ENCODE results near the gene ASIC2.

- TF ChIP-seq, protein P1, sequence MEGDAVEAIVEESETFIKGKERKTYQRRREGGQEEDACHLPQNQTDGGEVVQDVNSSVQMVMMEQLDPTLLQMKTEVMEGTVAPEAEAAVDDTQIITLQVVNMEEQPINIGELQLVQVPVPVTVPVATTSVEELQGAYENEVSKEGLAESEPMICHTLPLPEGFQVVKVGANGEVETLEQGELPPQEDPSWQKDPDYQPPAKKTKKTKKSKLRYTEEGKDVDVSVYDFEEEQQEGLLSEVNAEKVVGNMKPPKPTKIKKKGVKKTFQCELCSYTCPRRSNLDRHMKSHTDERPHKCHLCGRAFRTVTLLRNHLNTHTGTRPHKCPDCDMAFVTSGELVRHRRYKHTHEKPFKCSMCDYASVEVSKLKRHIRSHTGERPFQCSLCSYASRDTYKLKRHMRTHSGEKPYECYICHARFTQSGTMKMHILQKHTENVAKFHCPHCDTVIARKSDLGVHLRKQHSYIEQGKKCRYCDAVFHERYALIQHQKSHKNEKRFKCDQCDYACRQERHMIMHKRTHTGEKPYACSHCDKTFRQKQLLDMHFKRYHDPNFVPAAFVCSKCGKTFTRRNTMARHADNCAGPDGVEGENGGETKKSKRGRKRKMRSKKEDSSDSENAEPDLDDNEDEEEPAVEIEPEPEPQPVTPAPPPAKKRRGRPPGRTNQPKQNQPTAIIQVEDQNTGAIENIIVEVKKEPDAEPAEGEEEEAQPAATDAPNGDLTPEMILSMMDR (IDR thresholded peaks at IDR 0.05) = no peak
- no peak for TF ChIP-seq POLR2A (IDR thresholded peaks at IDR 0.05)
These were observed 150.3 kb downstream of the ASIC2 start for GRCh38 chr17:33142705-33143299.
